HFF-Myc (cell line): ENCODE data around the gene GRM7.

Source experiments
- DNase-seq: peaks from one replicate; pipeline ENCODE4 v3.0.0-alpha.2; 2011; ENCODE audit warnings: low read depth; ENCODE audit errors: extremely low read depth
- H3K4me3 ChIP-seq: replicated peaks from 2 replicates; pipeline ENCODE4 v1.5.1; 2011; ENCODE audit warnings: low read depth, mild to moderate bottlenecking, control low read depth, low read length
- CTCF ChIP-seq: IDR thresholded peaks from 2 replicates; pipeline ENCODE4 v1.5.1; 2012; ENCODE audit warnings: mild to moderate bottlenecking, low read depth, low read length, control low read depth; ENCODE audit errors: missing control alignments

The GRM7 gene

GRCh38 chr3:7086417-7086816 is 225.5 kb downstream of the GRM7 start:
- H3K4me3 ChIP-seq, result no peak overlapping the region
- no peak for DNase-seq
- TF ChIP-seq CTCF, result no peak

- TF ChIP-seq CTCF, result no peak
- no peak for DNase-seq
- no peak overlapping the region for H3K4me3 ChIP-seq
These were observed 234.2 kb downstream of the GRM7 start for GRCh38 chr3:7095116-7095515.

GRCh38 chr3:7100136-7100535 is 239.2 kb downstream of the GRM7 start:
- H3K4me3 ChIP-seq, result no peak overlapping the region
- DNase-seq, result no peak
- TF ChIP-seq CTCF, result no peak

GRCh38 chr3:7106635-7107034 is 245.7 kb downstream of the GRM7 start:
- no peak for TF ChIP-seq CTCF
- H3K4me3 ChIP-seq, result no peak overlapping the region
- no peak for DNase-seq

- TF ChIP-seq CTCF, result no peak
- no peak for DNase-seq
These were observed 251.7 kb downstream of the GRM7 start for GRCh38 chr3:7112523-7113056.

GRCh38 chr3:7144697-7145308 is 283.9 kb downstream of the GRM7 start:
- no peak for DNase-seq
- no peak overlapping the region for H3K4me3 ChIP-seq
- no peak for TF ChIP-seq CTCF

More at GRCh38 chr3:7112523-7113056, 251.7 kb downstream of the GRM7 start:
- no peak overlapping the region for H3K4me3 ChIP-seq

GRCh38 chr3:7146529-7146928 is 285.6 kb downstream of the GRM7 start:
- DNase-seq, result no peak
- no peak for TF ChIP-seq CTCF
- no peak overlapping the region for H3K4me3 ChIP-seq
